ENCODE results near the gene CPEB2.

GRCh38 chr4:14994242-14994641 lies 8.0 kb upstream of the CPEB2 start:
- TF ChIP-seq, protein P1, sequence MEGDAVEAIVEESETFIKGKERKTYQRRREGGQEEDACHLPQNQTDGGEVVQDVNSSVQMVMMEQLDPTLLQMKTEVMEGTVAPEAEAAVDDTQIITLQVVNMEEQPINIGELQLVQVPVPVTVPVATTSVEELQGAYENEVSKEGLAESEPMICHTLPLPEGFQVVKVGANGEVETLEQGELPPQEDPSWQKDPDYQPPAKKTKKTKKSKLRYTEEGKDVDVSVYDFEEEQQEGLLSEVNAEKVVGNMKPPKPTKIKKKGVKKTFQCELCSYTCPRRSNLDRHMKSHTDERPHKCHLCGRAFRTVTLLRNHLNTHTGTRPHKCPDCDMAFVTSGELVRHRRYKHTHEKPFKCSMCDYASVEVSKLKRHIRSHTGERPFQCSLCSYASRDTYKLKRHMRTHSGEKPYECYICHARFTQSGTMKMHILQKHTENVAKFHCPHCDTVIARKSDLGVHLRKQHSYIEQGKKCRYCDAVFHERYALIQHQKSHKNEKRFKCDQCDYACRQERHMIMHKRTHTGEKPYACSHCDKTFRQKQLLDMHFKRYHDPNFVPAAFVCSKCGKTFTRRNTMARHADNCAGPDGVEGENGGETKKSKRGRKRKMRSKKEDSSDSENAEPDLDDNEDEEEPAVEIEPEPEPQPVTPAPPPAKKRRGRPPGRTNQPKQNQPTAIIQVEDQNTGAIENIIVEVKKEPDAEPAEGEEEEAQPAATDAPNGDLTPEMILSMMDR (IDR thresholded peaks at IDR 0.05) = no peak
- TF ChIP-seq ZFX (IDR thresholded peaks at IDR 0.05; ENCODE audit: borderline replicate concordance) = no peak
